ENCODE data around the gene KCNK13.

GRCh38 chr14:90107789-90108188 lies 46.0 kb downstream of the KCNK13 start:
- TF ChIP-seq, protein P1, sequence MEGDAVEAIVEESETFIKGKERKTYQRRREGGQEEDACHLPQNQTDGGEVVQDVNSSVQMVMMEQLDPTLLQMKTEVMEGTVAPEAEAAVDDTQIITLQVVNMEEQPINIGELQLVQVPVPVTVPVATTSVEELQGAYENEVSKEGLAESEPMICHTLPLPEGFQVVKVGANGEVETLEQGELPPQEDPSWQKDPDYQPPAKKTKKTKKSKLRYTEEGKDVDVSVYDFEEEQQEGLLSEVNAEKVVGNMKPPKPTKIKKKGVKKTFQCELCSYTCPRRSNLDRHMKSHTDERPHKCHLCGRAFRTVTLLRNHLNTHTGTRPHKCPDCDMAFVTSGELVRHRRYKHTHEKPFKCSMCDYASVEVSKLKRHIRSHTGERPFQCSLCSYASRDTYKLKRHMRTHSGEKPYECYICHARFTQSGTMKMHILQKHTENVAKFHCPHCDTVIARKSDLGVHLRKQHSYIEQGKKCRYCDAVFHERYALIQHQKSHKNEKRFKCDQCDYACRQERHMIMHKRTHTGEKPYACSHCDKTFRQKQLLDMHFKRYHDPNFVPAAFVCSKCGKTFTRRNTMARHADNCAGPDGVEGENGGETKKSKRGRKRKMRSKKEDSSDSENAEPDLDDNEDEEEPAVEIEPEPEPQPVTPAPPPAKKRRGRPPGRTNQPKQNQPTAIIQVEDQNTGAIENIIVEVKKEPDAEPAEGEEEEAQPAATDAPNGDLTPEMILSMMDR (IDR thresholded peaks at IDR 0.05; ENCODE audit: insufficient read depth, low read length): no peak
- TF ChIP-seq, protein P2, sequence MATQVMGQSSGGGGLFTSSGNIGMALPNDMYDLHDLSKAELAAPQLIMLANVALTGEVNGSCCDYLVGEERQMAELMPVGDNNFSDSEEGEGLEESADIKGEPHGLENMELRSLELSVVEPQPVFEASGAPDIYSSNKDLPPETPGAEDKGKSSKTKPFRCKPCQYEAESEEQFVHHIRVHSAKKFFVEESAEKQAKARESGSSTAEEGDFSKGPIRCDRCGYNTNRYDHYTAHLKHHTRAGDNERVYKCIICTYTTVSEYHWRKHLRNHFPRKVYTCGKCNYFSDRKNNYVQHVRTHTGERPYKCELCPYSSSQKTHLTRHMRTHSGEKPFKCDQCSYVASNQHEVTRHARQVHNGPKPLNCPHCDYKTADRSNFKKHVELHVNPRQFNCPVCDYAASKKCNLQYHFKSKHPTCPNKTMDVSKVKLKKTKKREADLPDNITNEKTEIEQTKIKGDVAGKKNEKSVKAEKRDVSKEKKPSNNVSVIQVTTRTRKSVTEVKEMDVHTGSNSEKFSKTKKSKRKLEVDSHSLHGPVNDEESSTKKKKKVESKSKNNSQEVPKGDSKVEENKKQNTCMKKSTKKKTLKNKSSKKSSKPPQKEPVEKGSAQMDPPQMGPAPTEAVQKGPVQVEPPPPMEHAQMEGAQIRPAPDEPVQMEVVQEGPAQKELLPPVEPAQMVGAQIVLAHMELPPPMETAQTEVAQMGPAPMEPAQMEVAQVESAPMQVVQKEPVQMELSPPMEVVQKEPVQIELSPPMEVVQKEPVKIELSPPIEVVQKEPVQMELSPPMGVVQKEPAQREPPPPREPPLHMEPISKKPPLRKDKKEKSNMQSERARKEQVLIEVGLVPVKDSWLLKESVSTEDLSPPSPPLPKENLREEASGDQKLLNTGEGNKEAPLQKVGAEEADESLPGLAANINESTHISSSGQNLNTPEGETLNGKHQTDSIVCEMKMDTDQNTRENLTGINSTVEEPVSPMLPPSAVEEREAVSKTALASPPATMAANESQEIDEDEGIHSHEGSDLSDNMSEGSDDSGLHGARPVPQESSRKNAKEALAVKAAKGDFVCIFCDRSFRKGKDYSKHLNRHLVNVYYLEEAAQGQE (IDR thresholded peaks at IDR 0.05; ENCODE audit: insufficient replicate concordance, low read depth): no peak
- TF ChIP-seq POLR2AphosphoS5 (IDR thresholded peaks at IDR 0.05; ENCODE audit: low read depth) (no peak), SPI1 (IDR thresholded peaks at IDR 0.05; ENCODE audit: borderline replicate concordance, low read depth) (no peak), GABPA (IDR thresholded peaks at IDR 0.05; ENCODE audit: low read depth) (no peak)
